ENCODE results near the gene SMYD5. TPM values are rescaled to one million over a fixed set of nuclear protein-coding genes. Genes with fewer than 3 reads are reported as not detected.
A peak's percentile ranks its signal among the peaks of the same experiment; 100 is the strongest.
"Not testable (repeated sequence)": the region's sequence is repeated elsewhere in the genome, so short reads cannot be mapped to it uniquely, and the experiment has no call there.

Gene SMYD5
- total RNA-seq, 2 experiments from 2014 or later = 16.6 to 21.3 TPM

DNA sequence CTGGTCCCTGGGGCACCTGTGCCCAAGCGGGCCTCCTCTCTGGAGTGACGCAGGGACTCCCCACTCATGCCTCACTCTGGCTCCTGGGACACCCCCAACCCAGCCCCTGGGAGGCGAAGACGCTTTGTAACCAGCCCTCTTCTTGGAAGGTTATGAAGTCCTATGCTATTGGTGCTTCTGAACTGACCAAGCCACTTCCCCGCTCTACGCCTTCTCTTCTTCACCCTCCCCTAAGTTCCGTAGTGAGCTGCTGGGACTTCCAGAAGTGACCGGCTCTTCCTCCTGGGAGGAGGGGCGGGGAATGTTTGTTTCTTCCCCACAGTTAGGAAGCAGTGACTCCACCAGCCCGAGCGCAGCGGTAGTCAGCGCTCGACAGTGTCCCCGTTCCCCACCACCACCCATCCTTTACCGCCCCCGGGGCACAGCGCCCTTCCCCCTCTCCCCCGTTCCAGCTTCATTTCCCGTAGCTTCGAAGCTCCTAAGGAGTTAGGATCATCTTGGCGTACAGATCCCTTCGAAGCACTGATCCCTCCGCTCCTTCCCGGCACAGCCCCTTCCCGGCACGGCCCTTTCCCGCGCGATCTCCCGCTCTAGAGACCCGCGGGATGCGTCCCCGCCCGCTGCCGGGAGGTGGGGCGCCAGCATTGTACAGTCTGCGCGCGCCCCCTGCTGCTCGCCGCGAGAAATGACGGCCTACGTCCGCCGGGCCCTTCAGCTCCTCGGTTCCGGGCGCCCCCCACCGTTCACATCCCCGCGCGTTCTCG is 37.0 kb upstream of the SMYD5 start:
- Mint-ChIP-seq H3K27me3 (ENCODE audit: low read depth) (peaks cover 51% of the 10 kb centered on the region), H3K4me3 (peak overlapping the region; percentile 80), H3K4me1 (ENCODE audit: low read depth) (peaks cover 23% of the 10 kb centered on the region), H3K9me3 (ENCODE audit: insufficient read depth) (no peaks in the 10 kb centered on the region), H3K36me3 (ENCODE audit: low read depth) (no peaks in the 10 kb centered on the region), H3K27ac (peak overlapping the region; percentile 56)
- ATAC-seq = peak; percentile 94
- ChIA-PET POLR2A (interaction anchor here (0.6 to 1.2 kb wide), 4 partner anchors 25 to 1306 kb away, joined by 3 to 5 read pairs (median 3); partner anchors contain the start of gene NOTO), CTCF (interaction anchor here (0.5 to 5.4 kb wide), 60 partner anchors 9 to 442 kb away, joined by 3 to 112 read pairs (median 6); partner anchors contain the start of genes EMX1, NOTO, PRADC1 and RAB11FIP5)
- DNase-seq = peak; percentile 93

DNA sequence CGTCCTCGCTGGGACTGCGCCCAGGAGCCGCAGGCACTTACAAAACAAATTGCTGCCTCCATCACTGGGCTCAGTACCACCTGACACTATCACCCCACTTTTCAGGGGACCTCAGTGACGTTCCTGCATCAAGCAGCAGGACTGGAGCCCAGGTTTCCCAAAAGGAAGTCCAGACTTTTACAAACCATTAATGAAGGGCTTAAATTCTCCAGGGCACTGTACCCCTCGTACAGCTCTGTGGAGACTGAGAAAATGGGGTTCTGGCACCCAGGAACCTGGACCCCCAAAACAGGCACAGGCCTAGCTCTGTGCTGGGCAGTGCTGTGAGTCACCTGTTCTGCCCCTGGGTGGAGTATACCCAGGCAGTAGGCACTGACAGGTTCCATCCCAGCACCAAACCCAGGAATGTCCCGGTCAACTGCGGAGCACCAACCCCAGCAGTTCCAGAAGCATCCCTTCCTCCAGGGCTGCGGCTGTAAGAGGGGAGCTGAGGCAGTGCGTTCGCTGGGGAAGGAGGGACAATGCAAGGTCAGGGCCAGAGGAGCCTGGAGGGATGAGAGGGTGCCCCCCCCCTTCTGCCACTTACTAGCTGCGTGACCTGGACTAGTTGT is 36.3 kb upstream of the SMYD5 start:
- Mint-ChIP-seq H3K4me3 (peak overlapping the region; percentile 80), H3K4me1 (ENCODE audit: low read depth) (peaks cover 23% of the 10 kb centered on the region), H3K27me3 (ENCODE audit: low read depth) (peaks cover 53% of the 10 kb centered on the region), H3K27ac (no peak overlapping the region), H3K9me3 (ENCODE audit: insufficient read depth) (no peaks in the 10 kb centered on the region), H3K36me3 (ENCODE audit: low read depth) (no peaks in the 10 kb centered on the region)
- POLR2A ChIA-PET = interaction anchor here (1.0 to 1.2 kb wide), 2 partner anchors 35 to 105 kb away, joined by 3 to 5 read pairs; no protein-coding TSS in a partner anchor
- ATAC-seq (peak; percentile 3), DNase-seq (no peak)
- CTCF ChIA-PET = interaction anchor here (0.5 to 5.4 kb wide), 55 partner anchors 8 to 443 kb away, joined by 3 to 112 read pairs (median 6); partner anchors contain the start of genes EMX1, NOTO, PRADC1 and RAB11FIP5

DNA sequence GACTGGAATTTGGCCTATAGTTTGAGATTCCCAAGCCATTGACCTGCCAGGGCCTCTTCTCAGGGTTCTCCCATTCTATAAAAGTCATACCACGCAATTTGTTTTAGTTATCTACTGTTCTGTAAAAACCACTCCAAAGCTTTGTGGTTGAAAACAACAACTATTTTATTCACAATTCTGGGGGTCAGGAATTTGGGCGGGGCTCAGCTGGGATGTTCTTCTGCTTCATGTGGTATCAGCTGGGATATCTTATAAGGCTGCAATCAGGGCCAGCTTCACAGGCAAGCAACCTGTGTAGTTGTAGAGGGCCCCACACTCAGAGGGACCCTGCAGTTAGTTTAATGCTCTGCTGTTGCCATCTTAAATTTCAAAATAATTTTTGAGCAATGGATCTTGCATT is 28.1 kb upstream of the SMYD5 start:
- no peak for DNase-seq
- Mint-ChIP-seq H3K4me3 (no peak overlapping the region), H3K9me3 (ENCODE audit: insufficient read depth) (no peaks in the 10 kb centered on the region), H3K27me3 (ENCODE audit: low read depth) (peaks cover 29% of the 10 kb centered on the region), H3K27ac (no peak overlapping the region), H3K4me1 (ENCODE audit: low read depth) (peaks cover 4% of the 10 kb centered on the region), H3K36me3 (ENCODE audit: low read depth) (no peaks in the 10 kb centered on the region)
- no peak for ATAC-seq
- CTCF ChIA-PET = interaction anchor here (1.3 kb wide), 1 partner anchor 9 kb away, joined by 7 read pairs; no protein-coding TSS in a partner anchor
- POLR2A ChIA-PET = no interaction called here

GRCh38 chr2:73187549-73187948 is 26.5 kb upstream of the SMYD5 start:
- Mint-ChIP-seq H3K9me3 (ENCODE audit: insufficient read depth) (no peaks in the 10 kb centered on the region), H3K36me3 (ENCODE audit: low read depth) (no peaks in the 10 kb centered on the region), H3K4me1 (ENCODE audit: low read depth) (no peaks in the 10 kb centered on the region), H3K27me3 (ENCODE audit: low read depth) (peaks cover 28% of the 10 kb centered on the region), H3K27ac (no peak overlapping the region), H3K4me3 (no peak overlapping the region)
- ChIA-PET CTCF (interaction anchor here (1.9 to 2.1 kb wide), 2 partner anchors 10 to 25 kb away, joined by 7 to 16 read pairs; no protein-coding TSS in a partner anchor), POLR2A (interaction anchor here (0.5 kb wide), 1 partner anchor 1019 kb away, joined by 3 read pairs; no protein-coding TSS in a partner anchor)
- DNase-seq (no peak), ATAC-seq (no peak)

DNA sequence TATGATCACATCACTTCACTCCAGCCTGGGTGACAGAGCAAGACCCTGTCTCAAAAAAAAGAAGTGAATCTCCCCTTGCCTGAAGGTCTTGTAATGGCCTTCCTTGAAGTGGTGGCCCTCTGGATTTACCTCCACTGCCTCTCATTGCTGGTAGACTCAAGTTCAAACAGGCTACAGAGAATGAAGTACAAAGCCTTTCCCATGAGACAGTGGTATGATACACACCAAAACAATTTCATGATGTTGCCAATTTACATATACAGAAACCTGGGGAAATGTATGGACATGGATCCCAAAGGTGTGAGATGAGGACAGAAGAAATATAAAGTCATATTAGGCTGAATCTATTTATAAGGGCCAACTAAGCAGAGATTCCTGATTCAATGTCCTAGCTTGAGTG is 16.5 kb upstream of the SMYD5 start:
- H3K4me1 Mint-ChIP-seq (ENCODE audit: low read depth) = peaks cover 3% of the 10 kb centered on the region

GRCh38 chr2:73200281-73200680 is 13.8 kb upstream of the SMYD5 start:
- POLR2A ChIA-PET; H3K4me1 Mint-ChIP-seq (ENCODE audit: low read depth); DNase-seq; H3K4me3 Mint-ChIP-seq; H3K27ac Mint-ChIP-seq; H3K36me3 Mint-ChIP-seq (ENCODE audit: low read depth); H3K9me3 Mint-ChIP-seq (ENCODE audit: insufficient read depth); ATAC-seq: not testable (repeated sequence)
- CTCF ChIA-PET = interaction anchor here (0.7 to 3.3 kb wide), 2 partner anchors 12 to 23 kb away, joined by 3 to 13 read pairs; no protein-coding TSS in a partner anchor
- H3K27me3 Mint-ChIP-seq (ENCODE audit: low read depth) = peaks cover 48% of the 10 kb centered on the region

More for the DNA sequence above, 16.5 kb upstream of the SMYD5 start:
- Mint-ChIP-seq H3K27me3 (ENCODE audit: low read depth) (peaks cover 32% of the 10 kb centered on the region), H3K27ac (no peak overlapping the region), H3K4me3 (no peak overlapping the region), H3K9me3 (ENCODE audit: insufficient read depth) (no peaks in the 10 kb centered on the region), H3K36me3 (ENCODE audit: low read depth) (no peaks in the 10 kb centered on the region)
- CTCF ChIA-PET = interaction anchor here (0.7 to 0.9 kb wide), 2 partner anchors 11 to 20 kb away, joined by 3 read pairs; no protein-coding TSS in a partner anchor
- DNase-seq = no peak
- ATAC-seq = no peak
- POLR2A ChIA-PET = no interaction called here

DNA sequence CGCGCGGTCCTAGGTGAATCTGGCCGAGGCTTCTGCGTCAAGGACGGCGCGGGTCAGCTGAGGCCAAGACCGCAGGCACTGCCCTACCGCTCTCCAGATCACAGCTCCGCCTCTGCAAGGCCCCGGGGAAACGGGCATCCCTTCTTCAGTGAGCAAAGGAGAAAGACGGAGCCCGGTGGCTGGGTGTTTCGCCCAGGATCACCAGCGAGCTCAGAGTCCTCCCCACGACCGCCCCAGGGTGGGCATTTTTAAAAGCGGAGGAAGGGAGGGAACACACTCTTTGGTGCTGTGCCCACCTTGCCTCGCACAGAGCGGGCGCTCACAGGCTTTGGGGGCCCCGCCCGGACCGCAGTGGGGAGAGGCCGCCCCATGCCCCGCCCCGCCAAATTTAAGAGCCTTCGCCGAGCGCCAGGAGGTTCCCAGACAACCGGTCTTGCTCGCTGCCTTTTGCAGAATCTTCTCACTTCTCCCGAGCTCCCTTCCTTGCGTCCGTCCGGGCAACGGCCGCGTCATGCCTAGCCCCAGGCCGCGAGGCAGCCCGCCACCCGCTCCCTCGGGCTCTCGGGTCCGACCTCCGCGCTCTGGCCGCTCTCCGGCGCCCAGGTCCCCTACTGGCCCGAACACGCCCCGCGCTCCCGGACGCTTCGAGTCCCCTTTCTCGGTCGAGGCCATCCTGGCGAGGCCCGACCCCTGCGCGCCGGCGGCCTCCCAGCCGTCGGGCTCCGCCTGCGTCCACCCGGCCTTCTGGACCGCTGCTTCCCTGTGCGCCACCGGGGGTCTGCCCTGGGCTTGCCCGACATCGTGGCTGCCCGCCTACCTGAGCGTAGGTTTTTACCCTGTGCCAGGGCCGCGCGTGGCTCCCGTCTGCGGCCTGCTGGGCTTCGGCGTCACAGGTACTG is 11.6 kb upstream of the SMYD5 start, which contains the start of gene NOTO:
TSS of gene NOTO (plus strand) at position 419 of the 899 bp plus-strand sequence. CDS start at position 512, 93 bp downstream.
- Mint-ChIP-seq H3K4me1 (ENCODE audit: low read depth) (peaks cover 6% of the 10 kb centered on the region), H3K4me3 (no peak within 1 kb of the TSS), H3K27me3 (ENCODE audit: low read depth) (peaks cover 44% of the 10 kb centered on the region), H3K9me3 (ENCODE audit: insufficient read depth) (no peaks in the 10 kb centered on the region), H3K27ac (no peak within 1 kb of the TSS), H3K36me3 (ENCODE audit: low read depth) (no peaks in the 10 kb centered on the region)
- CTCF ChIA-PET = interaction anchor here (1.0 to 3.3 kb wide), 3 partner anchors 10 to 25 kb away, joined by 3 to 13 read pairs (median 10); no protein-coding TSS in a partner anchor
- ATAC-seq = peak; percentile 66
- DNase-seq = no peak
- POLR2A ChIA-PET = interaction anchor here (0.7 kb wide), 1 partner anchor 25 kb away, joined by 3 read pairs; no protein-coding TSS in a partner anchor

DNA sequence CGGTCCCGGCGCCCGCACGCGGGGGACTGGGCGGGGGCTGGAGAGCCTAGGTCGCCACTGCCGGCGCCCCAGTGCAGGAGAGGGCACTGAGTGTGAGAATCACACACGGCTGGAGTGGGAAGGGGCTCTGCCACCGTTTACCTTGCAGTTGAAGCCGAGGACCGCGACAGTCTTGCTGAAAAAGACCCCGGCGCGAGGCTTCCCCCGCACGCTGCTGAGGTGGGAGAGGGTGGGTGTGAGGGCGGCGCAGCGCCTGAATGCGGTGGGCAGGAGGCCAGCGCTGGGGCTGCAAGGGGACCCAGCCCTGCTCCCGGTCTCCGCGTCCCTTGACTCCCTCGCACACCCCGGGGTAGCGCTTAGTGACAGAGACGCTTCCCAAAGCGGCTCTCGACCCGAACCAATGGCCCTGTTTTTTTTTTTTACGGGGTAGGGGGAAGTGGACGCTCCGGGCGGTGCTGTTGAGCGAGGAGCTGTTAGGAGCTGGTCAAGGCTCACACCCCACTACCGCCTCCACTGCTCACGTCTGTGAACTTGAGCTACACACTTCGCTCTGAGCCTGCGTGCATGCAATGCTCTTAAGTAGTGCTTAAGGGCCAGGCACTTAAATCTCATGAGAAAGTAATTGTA is 10.9 kb upstream of the SMYD5 start:
- H3K36me3 Mint-ChIP-seq (ENCODE audit: low read depth) = no peaks in the 10 kb centered on the region
- no peak overlapping the region for H3K27ac Mint-ChIP-seq
- ATAC-seq (peak; percentile 48), DNase-seq (no peak)
- ChIA-PET POLR2A (no interaction called here), CTCF (interaction anchor here (1.0 to 1.1 kb wide), 2 partner anchors 10 to 25 kb away, joined by 3 to 4 read pairs; no protein-coding TSS in a partner anchor)
- peaks cover 45% of the 10 kb centered on the region for H3K27me3 Mint-ChIP-seq (ENCODE audit: low read depth)
- H3K4me1 Mint-ChIP-seq (ENCODE audit: low read depth) = peaks cover 6% of the 10 kb centered on the region
- H3K9me3 Mint-ChIP-seq (ENCODE audit: insufficient read depth) = no peaks in the 10 kb centered on the region
- H3K4me3 Mint-ChIP-seq = no peak overlapping the region

- H3K4me1 Mint-ChIP-seq (ENCODE audit: low read depth) = peaks cover 6% of the 10 kb centered on the region
- peaks cover 42% of the 10 kb centered on the region for H3K27me3 Mint-ChIP-seq (ENCODE audit: low read depth)
- no peak overlapping the region for H3K4me3 Mint-ChIP-seq
- DNase-seq (no peak), ATAC-seq (no peak)
- CTCF ChIA-PET = no interaction called here
- no peak overlapping the region for H3K27ac Mint-ChIP-seq
- no peaks in the 10 kb centered on the region for H3K36me3 Mint-ChIP-seq (ENCODE audit: low read depth)
- H3K9me3 Mint-ChIP-seq (ENCODE audit: insufficient read depth) = no peaks in the 10 kb centered on the region
- POLR2A ChIA-PET = no interaction called here
Observed at GRCh38 chr2:73205611-73206010, 8.4 kb upstream of the SMYD5 start.

- H3K36me3 Mint-ChIP-seq (ENCODE audit: low read depth) = no peaks in the 10 kb centered on the region
- H3K4me3 Mint-ChIP-seq = no peak overlapping the region
- ChIA-PET POLR2A (no interaction called here), CTCF (interaction anchor here (0.9 to 6.9 kb wide), 2 partner anchors 31 to 85 kb away, joined by 3 to 112 read pairs; partner anchors contain the start of gene EGR4)
- ATAC-seq = no peak
- DNase-seq = no peak
- peaks cover 29% of the 10 kb centered on the region for H3K27me3 Mint-ChIP-seq (ENCODE audit: low read depth)
- H3K27ac Mint-ChIP-seq = no peak overlapping the region
- peaks cover 11% of the 10 kb centered on the region for H3K4me1 Mint-ChIP-seq (ENCODE audit: low read depth)
- no peaks in the 10 kb centered on the region for H3K9me3 Mint-ChIP-seq (ENCODE audit: insufficient read depth)
Observed at GRCh38 chr2:73208258-73208657, 5.8 kb upstream of the SMYD5 start.

Data from activated CD8-positive, alpha-beta T cell treated with anti-CD3 and anti-CD28 coated beads, Interleukin-2, amount 10 ng/mL, durations not matched to agents 7 days and 5 days (primary cell).